ENCODE data around the gene CCL5.
"Not testable (repeated sequence)": the region's sequence is repeated elsewhere in the genome, so short reads cannot be mapped to it uniquely, and the experiment has no call there.

The CCL5 gene

DNA sequence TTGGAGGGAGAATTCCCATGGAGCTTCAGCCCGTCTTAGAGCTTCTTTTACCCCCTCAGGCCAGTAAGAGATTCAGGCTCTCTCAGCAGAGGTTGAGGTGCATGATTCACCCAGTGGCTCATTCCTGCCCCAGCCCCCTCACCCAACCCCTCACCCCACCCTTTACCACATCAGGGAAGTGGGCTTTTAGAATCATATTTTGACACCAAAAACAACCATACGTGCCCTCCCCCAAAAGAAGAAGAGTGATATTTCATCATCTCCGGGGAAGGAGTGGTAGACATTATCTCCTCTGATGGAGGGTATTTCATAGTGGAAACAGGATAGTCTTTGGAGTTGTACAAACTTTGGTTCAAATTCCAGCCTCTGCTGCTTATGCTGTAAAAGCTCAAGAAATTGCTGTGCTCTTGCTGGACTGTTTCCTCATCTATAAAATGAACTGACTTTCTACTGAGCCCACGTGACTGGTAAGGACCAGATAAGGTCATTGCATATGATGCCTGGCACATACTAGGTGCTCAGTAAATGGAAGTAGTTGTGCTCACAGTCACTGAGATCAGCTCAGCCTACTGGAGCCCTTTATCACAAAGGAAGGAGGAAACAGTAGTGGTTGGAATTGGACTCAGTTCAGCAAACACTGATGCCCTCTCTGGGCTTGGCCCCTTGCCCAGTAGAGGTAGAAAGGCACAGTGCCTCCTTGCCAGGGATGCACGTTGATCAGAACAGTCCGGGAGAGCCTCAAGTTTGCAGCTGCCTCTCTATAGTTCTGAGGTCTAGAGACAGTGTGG lies 18.3 kb upstream of the CCL5 start:
- DNase-seq (ENCODE audit: low spot score), result no peak

- not testable (repeated sequence) for DNase-seq (ENCODE audit: low spot score)
Measured at GRCh38 chr17:35897772-35898171, 17.6 kb upstream of the CCL5 start.

- DNase-seq (ENCODE audit: low spot score), result no peak
Measured at GRCh38 chr17:35895636-35896587, 15.8 kb upstream of the CCL5 start.

DNA sequence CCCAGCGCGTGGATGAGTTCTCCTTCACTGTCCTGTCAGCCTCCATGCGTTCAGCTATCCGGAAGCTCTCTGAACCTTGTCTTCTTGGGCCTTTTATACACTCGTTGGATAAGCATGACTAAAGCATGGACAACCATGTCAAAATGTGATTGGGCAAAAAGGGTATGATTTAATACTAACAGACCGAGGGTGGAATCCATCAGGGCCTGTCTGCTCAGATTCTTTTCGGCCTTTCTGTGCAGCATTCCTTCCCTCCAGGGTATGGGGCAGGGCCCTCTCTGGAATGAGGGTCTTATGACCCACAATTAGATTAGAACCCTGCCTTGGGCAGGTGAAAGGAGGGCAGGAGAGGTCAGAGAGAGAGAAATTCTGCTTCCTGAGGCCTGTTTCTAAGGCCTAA lies 14.0 kb upstream of the CCL5 start:
- no peak for DNase-seq (ENCODE audit: low spot score)

DNA sequence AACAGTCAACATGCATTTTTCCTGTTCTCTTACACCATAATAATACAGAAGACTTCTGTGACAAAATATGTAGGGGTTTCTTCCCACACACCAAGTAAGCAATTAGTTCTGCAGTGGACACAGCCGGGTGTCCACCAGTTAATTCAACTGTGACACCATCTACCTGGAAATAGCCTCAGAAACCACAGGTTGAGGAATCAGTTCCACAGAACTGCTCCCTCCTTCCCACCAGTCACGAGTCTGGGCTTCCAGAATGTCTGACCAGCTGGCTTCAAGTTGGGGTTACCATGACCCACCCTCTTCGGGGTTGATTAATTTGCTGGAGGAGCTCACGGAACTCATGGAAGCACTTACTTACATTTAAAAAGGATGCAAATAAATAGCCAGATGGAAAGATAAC lies 13.6 kb upstream of the CCL5 start:
- DNase-seq (ENCODE audit: low spot score), result no peak

GRCh38 chr17:35892091-35893035 lies 12.2 kb upstream of the CCL5 start:
- no peak for DNase-seq (ENCODE audit: low spot score)

GRCh38 chr17:35891269-35891668 lies 11.1 kb upstream of the CCL5 start:
- DNase-seq (ENCODE audit: low spot score), result no peak

GRCh38 chr17:35890774-35891155 lies 10.6 kb upstream of the CCL5 start:
- no peak for DNase-seq (ENCODE audit: low spot score)

GRCh38 chr17:35889818-35890773 lies 9.9 kb upstream of the CCL5 start:
- DNase-seq (ENCODE audit: low spot score), result no peak

DNA sequence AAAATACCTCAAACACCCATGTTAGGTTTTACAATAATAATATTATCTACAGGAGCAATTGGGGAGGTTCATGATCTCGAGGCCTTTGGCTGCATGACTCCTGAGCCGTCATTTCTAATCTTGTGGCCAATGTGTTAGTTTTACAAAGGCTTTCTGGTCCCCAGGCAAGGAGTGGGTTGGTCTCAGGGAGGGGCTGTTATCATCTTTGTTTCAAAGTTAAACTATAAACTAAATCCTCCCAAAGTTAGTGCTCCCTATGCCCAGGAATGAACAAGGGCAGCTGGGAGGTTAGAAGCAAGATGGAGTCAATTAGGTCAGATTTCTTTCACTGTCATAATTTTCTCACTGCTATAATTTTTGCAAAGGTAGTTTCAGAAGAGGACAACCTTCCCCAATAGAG lies 9.1 kb upstream of the CCL5 start:
- no peak for DNase-seq (ENCODE audit: low spot score)

GRCh38 chr17:35878361-35878760 lies 1.8 kb downstream of the CCL5 start:
- DNase-seq (ENCODE audit: low spot score), result no peak

DNA sequence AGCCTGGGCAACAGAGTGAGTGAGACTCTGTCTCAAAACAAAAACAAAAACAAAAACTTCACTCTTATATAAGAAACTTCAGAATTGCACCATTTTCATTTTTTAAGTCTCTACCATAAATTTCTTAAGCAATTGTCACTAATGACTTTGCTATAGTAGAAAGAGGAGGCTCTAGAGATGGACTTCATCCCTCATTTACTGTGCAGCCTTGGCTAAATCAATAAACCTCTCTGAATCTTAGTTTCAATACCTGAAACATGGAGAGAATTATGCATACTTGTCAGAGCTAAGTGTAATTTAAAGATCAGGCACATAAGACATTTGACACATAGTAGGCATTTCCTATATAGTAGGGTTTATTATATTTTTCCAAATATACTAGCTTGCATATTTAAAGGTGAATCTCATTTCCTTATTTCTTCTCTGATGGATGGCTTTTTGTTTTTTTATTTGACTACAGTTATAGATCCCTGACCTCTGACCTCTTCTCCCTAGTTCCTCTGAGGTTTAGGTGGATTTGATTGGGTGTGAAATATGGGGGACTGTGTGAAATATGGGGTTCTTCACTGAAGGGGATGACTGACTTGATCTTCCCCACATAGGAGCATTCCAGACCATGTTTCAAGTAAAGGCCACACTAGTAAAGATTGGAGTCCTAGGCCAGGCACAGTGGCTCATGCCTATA lies 2.7 kb downstream of the CCL5 start:
- no peak for DNase-seq (ENCODE audit: low spot score)

GRCh38 chr17:35876534-35876933 lies 3.6 kb downstream of the CCL5 start:
- no peak for DNase-seq (ENCODE audit: low spot score)

DNA sequence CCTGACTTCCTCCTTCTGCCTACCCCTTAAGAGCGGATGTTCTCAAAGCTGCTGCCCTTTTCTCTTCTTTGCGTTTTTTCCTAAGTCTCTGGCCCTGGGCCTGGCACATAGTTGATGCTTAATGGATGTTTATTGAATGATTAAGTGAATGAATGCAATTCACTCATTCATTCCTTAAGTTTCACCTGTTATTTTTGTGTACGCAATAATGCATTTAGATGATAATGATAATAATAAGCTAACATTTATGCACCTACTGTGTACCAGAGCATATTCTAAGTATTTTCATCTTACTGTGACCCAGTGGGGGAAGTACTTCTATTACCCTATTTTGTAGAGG lies 4.4 kb downstream of the CCL5 start:
- no peak for DNase-seq (ENCODE audit: low spot score)

GRCh38 chr17:35875072-35875799 lies 4.9 kb downstream of the CCL5 start:
- no peak for DNase-seq (ENCODE audit: low spot score)

DNA sequence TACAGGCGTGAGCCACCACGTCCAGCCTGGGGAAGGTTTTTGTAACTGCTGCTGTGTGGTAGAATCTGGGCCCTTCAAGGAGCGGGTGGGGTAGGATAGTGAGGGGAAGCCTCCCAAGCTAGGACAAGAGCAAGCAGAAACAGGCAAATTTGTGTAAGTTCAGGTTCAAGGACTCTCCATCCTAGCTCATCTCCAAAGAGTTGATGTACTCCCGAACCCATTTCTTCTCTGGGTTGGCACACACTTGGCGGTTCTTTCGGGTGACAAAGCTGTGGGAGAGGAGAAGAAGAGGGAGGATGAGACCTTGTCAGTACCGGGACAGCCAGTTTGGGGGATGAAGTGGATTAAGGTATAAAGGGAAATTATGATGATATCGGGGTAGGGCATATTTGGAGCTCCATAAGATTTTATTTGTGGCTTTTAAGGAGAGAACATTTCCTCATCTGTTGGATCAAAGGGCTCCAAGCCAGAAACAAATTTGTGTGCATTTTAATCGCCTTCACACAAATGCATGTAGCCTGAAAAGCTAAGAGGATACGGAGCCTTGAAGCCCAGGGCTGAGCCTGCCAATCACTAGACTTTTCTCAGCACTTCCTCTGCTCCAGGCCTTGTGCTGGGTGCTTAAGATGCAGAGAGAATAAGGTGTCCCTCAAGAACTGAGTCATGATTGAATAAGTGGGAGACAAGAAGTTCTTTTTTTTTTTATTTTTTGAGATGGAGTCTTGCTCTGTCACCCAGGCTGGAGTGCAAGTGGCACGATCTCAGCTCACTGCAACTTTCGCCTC lies 7.8 kb downstream of the CCL5 start:
- no peak for DNase-seq (ENCODE audit: low spot score)

DNA sequence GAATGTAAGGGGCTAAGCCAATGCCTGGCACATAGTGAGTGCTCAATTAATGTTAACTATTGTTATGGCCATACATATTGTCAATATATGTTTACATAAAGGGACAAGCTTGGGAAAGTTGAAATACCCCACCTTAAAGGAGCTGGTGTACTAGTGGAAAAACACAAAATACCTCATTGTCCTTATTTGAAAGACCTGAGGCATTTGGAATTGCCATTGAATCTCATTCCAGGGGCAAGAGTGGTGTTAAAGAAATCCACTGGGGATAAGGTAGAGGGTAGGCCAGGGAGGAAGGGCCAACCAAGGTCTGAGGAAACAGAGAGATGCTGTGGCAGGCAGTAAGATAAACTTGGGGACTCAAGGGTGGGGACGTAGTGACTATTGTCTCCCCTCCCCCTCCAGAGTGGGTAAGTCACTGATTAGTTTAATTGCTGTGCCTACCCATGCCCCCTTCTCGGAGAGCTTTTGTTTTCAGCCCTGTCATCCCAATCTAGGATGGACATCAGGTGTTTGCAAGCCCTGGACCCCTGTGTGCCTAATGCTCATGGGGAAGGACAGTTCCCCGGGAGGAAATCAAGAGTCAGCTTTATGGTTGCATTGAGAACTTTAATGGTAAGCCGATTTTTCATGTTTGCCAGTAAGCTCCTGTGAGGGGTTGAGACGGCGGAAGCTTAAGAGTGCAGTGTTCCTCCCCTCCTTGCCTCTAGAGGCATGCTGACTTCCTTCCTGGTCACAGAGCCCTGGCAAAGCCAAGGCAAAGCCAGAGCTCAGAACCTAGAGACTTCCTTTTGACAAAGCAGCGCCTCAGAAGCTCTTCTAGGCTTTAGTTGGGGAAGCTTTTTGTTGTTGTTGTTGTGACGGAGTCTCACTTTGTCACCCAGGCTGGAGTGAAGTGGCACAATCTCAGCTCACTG lies 9.0 kb downstream of the CCL5 start:
- DNase-seq (ENCODE audit: low spot score), result no peak

- DNase-seq (ENCODE audit: low spot score), result no peak
Measured at GRCh38 chr17:35868737-35869136, 11.4 kb downstream of the CCL5 start, which contains the start of gene HEATR9. Gene HEATR9, minus strand, starts transcription at chr17:35868891. Its CDS starts 149 bp downstream, at chr17:35868742.
